ENCODE data around the gene PRIM2. TPM values are rescaled to one million over a fixed set of nuclear protein-coding genes. Genes with fewer than 3 reads are reported as not detected.
"Not testable (repeated sequence)": the region's sequence is repeated elsewhere in the genome, so short reads cannot be mapped to it uniquely, and the experiment has no call there.

The PRIM2 gene
- total and polyA plus RNA-seq, 11 donors: 1.6 to 5.4 (median 4.4) TPM

DNA sequence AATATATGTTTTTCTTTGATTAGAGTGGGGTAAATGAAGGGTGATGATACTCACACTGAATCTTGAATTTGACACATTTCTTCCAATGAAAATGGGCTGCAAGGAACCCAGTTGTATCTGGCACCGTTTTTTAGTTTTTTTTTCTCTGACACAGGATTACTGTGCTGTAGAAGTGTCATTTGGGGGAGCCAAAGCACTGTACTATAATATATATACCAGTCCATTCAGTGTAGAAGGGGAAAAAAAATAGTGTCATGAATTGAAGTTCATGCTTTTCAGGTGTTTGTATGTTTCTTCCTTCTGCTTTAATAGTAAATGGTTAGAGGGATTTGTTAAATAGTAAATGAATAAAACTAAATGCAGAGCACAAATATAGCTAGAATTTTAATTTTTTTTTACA is 35.2 kb downstream of the PRIM2 start:
- H3K4me3 ChIP-seq; H3K36me3 ChIP-seq; intact Hi-C loops (cut with DNase I); H3K4me1 ChIP-seq; DNase-seq; H3K27ac ChIP-seq; ATAC-seq; H3K9me3 ChIP-seq; H3K27me3 ChIP-seq: not testable (repeated sequence)
- 50 to 62% (median 54%) methylated on average over 1 of the region's 1 CpG for WGBS, 4 donors
- TF ChIP-seq, protein P1, sequence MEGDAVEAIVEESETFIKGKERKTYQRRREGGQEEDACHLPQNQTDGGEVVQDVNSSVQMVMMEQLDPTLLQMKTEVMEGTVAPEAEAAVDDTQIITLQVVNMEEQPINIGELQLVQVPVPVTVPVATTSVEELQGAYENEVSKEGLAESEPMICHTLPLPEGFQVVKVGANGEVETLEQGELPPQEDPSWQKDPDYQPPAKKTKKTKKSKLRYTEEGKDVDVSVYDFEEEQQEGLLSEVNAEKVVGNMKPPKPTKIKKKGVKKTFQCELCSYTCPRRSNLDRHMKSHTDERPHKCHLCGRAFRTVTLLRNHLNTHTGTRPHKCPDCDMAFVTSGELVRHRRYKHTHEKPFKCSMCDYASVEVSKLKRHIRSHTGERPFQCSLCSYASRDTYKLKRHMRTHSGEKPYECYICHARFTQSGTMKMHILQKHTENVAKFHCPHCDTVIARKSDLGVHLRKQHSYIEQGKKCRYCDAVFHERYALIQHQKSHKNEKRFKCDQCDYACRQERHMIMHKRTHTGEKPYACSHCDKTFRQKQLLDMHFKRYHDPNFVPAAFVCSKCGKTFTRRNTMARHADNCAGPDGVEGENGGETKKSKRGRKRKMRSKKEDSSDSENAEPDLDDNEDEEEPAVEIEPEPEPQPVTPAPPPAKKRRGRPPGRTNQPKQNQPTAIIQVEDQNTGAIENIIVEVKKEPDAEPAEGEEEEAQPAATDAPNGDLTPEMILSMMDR (IDR thresholded peaks at IDR 0.05): peak in 1 of 12 donors; percentile 7

DNA sequence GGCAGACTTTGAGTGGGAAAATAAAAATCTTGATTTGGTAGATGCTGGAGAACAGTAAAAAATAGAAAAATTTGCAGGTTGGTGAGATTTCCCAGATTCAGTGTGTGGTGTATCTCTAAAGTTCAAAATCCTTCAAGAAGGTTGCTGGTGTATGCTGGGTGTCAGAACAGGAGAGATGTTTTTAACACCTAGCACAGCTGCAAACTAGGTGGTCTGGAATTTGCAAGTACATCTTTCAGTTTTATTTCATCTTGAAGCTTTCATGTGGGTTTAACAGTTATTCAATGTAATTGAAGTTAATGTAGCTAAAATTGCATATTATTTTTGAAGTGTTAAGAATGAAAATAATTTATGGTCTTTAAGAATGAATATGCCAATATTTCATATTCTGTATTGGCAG is 40.9 kb downstream of the PRIM2 start:
- DNase-seq; H3K9me3 ChIP-seq; H3K36me3 ChIP-seq; H3K4me1 ChIP-seq; H3K27me3 ChIP-seq; intact Hi-C loops (cut with DNase I); H3K4me3 ChIP-seq; ATAC-seq; H3K27ac ChIP-seq: not testable (repeated sequence)

DNA sequence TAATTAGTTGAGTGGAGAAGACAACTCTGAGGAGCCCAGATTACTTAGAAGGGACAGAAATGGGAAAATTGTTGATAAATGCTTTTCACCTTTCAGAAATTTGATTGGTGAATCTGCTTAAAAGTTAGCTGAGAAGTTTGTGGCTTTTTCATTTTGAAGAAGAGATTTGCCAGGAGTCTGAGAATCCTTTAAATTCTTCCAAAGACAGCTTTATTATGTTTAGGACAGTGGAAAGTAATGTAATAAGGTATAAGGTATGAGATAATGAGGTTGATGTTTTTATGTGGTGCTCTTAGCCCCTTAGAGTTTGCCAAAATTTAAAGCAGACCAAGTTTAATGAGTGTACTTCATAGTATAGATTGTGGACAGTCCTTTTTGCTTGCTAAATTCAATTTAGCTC is 42.3 kb downstream of the PRIM2 start:
- ATAC-seq; H3K27me3 ChIP-seq; H3K36me3 ChIP-seq; intact Hi-C loops (cut with DNase I); DNase-seq; H3K27ac ChIP-seq; H3K9me3 ChIP-seq; H3K4me1 ChIP-seq; H3K4me3 ChIP-seq: not testable (repeated sequence)

DNA sequence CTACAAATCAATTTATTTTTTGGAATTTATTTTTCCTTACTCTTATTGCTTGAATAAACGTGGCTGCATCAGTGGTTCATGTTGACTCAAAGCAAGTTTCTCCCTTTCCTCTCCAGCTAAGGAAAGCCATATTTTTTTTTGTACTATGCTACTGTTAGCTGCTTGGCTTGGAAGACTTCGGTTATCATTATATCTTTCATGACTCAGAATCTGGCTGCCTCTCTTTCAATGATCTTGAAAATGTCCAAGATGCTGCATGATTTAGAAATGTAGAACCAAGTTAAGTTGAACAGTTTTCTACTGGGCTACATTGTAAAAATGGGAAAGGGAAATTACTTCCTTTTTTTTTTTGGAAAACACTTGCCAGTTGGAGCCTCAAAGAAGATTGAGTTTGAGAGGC is 44.9 kb downstream of the PRIM2 start:
- H3K27ac ChIP-seq; H3K4me3 ChIP-seq; DNase-seq; H3K4me1 ChIP-seq; H3K27me3 ChIP-seq; ATAC-seq; H3K9me3 ChIP-seq; intact Hi-C loops (cut with DNase I); H3K36me3 ChIP-seq: not testable (repeated sequence)
- WGBS, 4 donors: 70 to 76% (median 72%) methylated on average over 2 of the region's 2 CpGs

DNA sequence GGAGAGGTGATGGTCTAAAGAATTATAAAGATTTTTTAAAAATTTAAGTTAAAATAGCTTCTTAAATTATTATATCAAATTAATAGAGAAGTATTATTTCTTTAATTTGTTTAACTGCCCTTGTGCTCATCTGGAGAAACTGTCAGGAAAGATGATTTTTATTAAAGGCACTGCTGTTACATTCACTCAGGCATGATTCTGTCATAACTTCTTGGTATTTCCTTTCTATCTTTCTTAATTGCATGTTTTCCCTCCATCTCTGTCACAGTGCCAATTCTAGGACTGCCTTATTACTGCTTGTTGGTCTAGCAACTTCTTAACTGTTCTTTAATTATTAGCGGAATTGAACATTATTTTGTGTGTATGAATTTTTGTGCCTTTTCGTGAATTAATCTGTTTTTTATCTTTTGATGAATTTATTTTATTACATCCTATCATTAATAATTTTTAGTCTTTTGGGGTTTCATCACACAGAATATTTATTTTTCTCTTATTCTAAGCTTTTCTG is 47.7 kb downstream of the PRIM2 start:
- intact Hi-C loops (cut with DNase I); H3K27ac ChIP-seq; H3K4me1 ChIP-seq; DNase-seq; ATAC-seq; H3K36me3 ChIP-seq; H3K27me3 ChIP-seq; H3K4me3 ChIP-seq; H3K9me3 ChIP-seq: not testable (repeated sequence)
- 86 to 95% (median 92%) methylated on average over 2 of the region's 2 CpGs for WGBS, 4 donors

DNA sequence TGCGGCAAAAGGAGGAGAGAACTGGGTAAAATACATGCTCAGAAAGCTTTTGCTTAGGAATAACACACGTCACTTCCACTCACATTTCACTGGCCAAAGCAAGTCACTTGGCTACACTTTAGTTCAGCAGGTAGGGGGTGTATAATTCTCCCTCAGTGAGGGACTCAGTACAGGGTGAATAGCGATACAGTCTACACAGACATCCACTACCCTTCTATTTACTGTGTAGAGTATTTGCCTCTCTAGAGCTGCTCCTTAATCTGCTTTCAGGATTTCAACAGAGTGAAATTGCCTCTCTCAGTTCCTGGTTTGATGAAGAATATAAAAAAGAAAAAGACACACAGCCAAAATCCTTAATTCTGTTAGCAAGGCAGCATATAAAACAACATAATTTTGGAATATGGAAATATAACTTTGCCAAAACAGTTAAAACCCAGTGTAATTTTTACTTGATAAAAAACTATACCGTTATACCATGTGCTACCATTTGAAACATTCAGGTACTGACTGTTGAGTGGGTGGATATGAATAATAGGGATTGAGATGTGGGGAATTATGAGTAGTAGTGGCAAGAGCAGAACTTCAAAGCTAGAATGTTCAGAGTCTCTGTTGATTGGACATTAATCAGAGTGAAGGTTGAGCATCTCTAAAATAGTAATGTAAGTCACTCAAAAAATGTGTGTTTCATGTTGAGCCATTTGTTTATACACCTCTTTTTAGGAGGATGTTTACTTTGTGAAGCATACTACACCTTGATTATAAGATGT is 51.7 kb downstream of the PRIM2 start:
- H3K27me3 ChIP-seq; ATAC-seq; H3K36me3 ChIP-seq; H3K9me3 ChIP-seq; intact Hi-C loops (cut with DNase I); H3K4me3 ChIP-seq; H3K4me1 ChIP-seq; DNase-seq; H3K27ac ChIP-seq: not testable (repeated sequence)
- 95 to 97% (median 96%) methylated on average over 4 of the region's 4 CpGs for WGBS, 4 donors

DNA sequence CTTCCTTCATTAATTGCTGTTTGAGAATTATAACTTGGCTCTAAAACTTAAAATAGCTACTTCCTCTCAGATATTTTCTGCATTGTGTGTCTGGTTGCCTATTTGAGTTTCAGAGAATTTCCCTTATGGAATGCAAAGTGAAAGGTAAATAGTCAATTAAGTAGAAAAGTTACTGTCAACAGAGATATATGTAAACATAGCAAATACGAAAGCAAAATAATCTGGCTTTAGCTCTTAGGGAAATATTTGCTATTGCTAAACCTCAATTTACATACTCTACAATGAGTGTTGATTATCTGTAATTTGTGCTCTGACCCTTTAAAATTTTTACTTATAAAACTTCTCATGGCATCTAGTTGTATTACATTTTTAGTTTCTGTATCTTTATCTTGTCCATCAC is 54.3 kb downstream of the PRIM2 start:
- H3K27me3 ChIP-seq; H3K27ac ChIP-seq; H3K4me1 ChIP-seq; H3K9me3 ChIP-seq; intact Hi-C loops (cut with DNase I); H3K4me3 ChIP-seq; ATAC-seq; H3K36me3 ChIP-seq; DNase-seq: not testable (repeated sequence)
- 78 to 92% (median 84%) methylated on average over 1 of the region's 1 CpG for WGBS, 4 donors

DNA sequence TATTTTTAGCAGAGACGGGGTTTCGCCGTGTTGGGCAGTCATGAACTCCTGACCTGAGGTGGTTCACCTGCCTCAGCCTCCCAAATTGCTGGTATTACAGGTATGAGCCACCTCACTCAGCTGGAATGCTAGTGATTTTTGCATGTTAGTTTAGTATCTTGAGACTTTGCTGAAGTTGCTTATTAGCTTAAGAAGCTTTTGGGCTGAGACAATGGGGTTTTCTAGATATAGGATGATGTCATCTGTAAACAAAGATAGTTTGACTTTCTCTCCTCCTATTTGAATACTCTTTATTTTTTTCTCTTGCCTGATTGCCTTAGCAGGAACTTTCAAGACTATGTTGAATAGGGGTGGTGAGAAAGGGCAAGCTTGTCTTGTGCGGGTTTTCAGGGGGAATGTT is 57.3 kb downstream of the PRIM2 start:
- ATAC-seq; H3K9me3 ChIP-seq; H3K27ac ChIP-seq; H3K4me3 ChIP-seq; H3K27me3 ChIP-seq; intact Hi-C loops (cut with DNase I); H3K4me1 ChIP-seq; DNase-seq; H3K36me3 ChIP-seq: not testable (repeated sequence)
- WGBS, 4 donors: 85 to 100% (median 97%) methylated on average over 1 to 4 of the region's 4 CpGs

DNA sequence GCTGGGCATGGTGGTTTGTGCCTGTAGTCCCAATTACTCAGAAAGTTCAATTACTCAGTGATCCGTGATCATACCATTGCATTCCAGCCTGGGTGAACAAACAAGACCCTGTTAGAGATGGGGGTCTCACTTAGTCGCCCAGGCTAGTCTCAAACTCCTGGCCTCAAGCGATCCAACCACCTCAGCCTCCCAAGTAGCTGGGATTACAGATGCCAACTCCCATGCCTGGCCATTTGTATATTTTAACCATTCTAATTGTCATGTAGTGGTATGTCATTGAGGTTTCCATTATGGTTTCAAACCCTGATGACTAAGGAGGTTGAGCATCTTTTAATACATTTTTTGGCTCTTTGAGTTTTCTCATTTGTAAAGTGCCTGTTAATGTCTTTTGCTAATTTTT is 58.7 kb downstream of the PRIM2 start:
- H3K4me3 ChIP-seq; H3K27me3 ChIP-seq; H3K36me3 ChIP-seq; intact Hi-C loops (cut with DNase I); H3K27ac ChIP-seq; H3K4me1 ChIP-seq; DNase-seq; H3K9me3 ChIP-seq; ATAC-seq: not testable (repeated sequence)
- WGBS, 4 donors: 82 to 99% (median 98%) methylated on average over 3 of the region's 3 CpGs

DNA sequence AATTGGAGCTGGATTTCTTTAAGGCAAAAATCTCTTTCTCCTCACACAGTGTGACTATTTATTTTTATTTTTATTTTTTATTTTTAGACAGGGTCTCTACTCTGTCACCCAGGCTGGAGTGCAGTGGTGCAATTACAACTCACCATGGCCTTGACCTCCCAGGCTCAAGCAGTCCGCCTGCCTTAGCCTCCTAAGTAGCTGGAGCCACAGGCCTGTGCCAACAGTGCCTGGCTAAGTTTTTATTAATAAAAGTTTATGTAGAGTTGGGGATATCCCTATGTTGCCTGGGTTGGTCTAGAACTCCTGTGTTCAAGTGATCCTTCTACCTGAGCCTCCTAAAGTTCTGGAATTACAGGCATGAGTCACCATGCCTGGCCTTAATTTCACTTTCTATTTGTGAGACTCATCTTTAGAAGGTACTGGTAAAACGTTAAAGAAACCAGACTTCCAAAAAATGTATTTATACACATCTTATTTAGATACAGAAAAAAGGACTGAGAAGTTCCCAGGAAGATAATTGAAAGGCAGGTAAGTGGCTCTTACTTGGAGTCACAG is 71.7 kb downstream of the PRIM2 start:
- H3K27me3 ChIP-seq; H3K4me3 ChIP-seq; intact Hi-C loops (cut with DNase I); ATAC-seq; H3K27ac ChIP-seq; DNase-seq; H3K36me3 ChIP-seq; H3K4me1 ChIP-seq: not testable (repeated sequence)
- peaks cover 0 to 19% (median 0%) of the 10 kb centered on the region in 12 donors for H3K9me3 ChIP-seq
- WGBS, 4 donors: 84 to 97% (median 93%) methylated on average over 1 to 2 of the region's 2 CpGs
